RWPE1 (cell line): ENCODE measurements around the gene KIFC1.
A peak's percentile ranks its signal among the peaks of the same experiment; 100 is the strongest.

ENCODE experiments used
- CTCF ChIA-PET: fragments of 350-600 bp; sonication (Branson Sonifier 250); formaldehyde crosslinking; extraction: SDS; loops from one replicate; lab custom pipeline; 2021; lab: Yijun Ruan, JAX
- POLR2A ChIA-PET: fragments of 400-600 bp; formaldehyde crosslinking; extraction: SDS; loops from one replicate; lab custom pipeline; 2020; ENCODE audit warnings: antibody characterized with exemption; ENCODE audit not compliant: low non-redundant PET; lab: Yijun Ruan, JAX
- DNase-seq: peaks from one replicate; pipeline ENCODE4 v3.0.0; 2012; ENCODE audit warnings: low spot score
- H3K27ac ChIP-seq: fragments of 450-650 bp; 2 replicates; pipeline ENCODE4 v1.5.1; 2017
- TF ChIP-seq, protein P1 (sequence below): fragments of 450-650 bp; conservative IDR thresholded peaks from 2 replicates; pipeline ENCODE4 v1.5.1; 2017; ENCODE audit warnings: low read depth, mild to moderate bottlenecking

Gene KIFC1

DNA sequence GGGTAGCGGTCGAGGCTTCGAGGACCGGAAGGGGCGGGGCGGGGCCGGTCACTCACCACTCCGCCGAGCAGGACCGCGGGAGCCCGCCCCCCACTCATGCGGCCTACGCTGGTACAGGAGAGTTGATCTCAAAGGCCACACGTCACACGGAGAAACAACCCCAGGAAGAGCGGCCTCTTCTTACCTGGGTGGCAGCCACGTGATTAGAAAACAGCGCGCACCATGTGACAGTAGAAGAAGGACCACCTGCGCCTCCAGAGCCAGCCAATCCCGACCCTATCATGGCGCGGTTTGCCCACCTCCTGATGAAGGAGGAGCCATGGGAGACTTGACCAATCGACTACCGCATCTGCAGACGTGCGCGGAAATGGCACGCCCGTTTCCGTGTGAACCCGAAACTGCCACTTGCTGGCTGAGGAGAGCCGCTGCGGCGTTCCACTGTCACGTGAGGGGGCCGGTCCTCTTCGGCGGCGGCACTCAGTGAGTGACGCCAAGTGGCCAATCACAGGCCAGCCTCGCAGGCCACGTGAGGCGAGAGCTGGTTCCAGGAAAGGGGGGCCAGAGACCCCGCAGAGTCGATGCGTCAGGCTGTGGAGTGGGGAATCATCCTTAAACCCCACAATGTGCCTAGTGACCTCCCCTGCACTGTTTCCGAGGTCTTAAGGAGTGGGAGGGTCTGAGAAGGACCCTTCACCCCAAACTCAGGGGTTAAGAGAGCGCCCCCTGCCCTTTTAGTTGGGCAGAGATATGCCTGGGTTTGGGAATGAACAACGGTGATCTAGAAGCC, 26.5 kb downstream of the KIFC1 start, which contains the start of gene CUTA:
TSS of gene CUTA (minus strand) at position 205 of the 787 bp plus-strand sequence. CDS start at position 98, 107 bp downstream.
- peak; percentile 97 for DNase-seq
- TF ChIP-seq, protein P1, sequence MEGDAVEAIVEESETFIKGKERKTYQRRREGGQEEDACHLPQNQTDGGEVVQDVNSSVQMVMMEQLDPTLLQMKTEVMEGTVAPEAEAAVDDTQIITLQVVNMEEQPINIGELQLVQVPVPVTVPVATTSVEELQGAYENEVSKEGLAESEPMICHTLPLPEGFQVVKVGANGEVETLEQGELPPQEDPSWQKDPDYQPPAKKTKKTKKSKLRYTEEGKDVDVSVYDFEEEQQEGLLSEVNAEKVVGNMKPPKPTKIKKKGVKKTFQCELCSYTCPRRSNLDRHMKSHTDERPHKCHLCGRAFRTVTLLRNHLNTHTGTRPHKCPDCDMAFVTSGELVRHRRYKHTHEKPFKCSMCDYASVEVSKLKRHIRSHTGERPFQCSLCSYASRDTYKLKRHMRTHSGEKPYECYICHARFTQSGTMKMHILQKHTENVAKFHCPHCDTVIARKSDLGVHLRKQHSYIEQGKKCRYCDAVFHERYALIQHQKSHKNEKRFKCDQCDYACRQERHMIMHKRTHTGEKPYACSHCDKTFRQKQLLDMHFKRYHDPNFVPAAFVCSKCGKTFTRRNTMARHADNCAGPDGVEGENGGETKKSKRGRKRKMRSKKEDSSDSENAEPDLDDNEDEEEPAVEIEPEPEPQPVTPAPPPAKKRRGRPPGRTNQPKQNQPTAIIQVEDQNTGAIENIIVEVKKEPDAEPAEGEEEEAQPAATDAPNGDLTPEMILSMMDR, result no peak; the same call in 1 of the 2 replicates
- CTCF ChIA-PET, result interaction anchor here (0.6 to 1.2 kb wide), 4 partner anchors 8 to 329 kb away, joined by 3 to 7 read pairs (median 4); partner anchors contain the start of gene IP6K3
- POLR2A ChIA-PET, result interaction anchor here (0.5 to 0.9 kb wide), 3 partner anchors 81 to 161 kb away, joined by 3 to 7 read pairs (median 3); no protein-coding TSS in a partner anchor
- peak within 1 kb of the TSS; percentile 94 for H3K27ac ChIP-seq

DNA sequence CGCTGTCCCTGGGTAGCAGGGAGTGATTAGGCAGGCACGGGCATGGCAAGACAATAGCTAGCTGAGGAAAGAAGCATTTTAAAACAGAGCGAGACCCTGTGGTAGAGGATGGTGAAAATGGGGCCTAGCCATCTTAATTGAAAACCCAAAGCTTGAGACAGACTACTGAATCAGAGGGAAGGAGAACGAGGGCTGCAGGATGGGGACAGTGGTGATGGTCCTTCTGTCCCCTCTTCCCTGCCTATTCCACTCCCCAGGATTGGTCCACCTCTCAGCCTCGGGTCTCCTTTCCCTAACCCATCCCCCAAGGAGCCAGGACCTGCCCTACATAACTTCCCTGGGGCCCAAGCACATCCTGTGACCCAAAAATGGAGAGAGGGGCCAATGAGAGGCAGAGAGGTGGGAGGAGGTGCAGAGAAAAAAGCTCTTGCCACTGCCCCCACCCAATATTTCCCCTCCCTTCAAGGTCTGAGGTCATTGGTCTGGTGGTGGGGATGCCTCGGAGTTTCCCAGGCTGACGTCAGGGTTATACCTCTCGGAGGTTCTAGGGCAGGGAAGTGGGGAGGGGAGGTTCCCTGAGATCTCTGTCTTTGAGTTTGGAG, 27.2 kb downstream of the KIFC1 start:
- peak overlapping the region; percentile 94 for H3K27ac ChIP-seq
- TF ChIP-seq, protein P1, result no peak
- CTCF ChIA-PET, result interaction anchor here (0.5 to 1.2 kb wide), 5 partner anchors 8 to 328 kb away, joined by 3 to 7 read pairs (median 3); partner anchors contain the start of gene IP6K3
- POLR2A ChIA-PET, result interaction anchor here (0.5 to 0.9 kb wide), 2 partner anchors 81 to 160 kb away, joined by 3 read pairs; no protein-coding TSS in a partner anchor
- no peak for DNase-seq

DNA sequence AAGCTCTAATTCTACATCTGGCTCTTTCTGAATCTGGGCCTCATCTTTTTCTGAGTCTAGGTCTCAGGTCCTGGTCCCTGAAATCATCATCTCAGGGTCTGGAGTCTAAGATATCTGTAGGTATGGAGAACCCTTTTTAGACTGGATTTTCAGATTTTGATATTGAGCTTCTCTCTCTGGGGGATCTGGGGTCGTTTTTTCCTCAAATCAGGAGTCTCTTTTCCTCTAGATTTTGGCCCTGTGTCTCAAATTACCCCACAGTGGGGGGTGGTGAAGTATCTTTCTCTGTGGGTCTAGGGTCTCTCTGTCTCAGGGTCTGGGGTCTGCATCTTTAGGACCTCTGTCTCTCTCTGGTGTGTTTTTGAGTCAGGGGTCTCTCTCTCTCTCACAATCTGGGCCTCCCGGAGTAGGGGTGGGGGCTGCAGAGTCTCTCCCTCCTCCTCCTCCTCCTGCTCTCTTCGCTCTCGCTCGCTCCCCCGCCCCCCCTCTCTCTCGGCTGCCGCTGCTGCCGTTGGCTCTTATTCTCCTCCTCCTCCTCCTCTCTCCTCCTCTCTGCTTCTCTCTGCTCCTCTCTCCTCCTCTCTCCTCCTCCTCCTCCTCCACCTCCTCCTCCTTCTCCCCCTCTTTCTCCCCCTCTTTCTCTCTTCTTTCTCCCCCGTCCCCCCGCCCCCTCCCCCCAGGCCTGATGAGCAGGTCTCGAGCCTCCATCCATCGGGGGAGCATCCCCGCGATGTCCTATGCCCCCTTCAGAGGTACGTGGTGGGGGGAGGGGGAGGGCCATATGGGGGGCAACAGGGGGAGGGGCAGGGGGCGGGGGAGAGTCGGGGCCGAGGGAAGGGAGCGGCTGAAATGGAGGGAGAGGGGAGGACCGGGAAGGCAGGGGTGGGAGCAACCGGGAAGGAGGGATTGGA, 28.2 kb downstream of the KIFC1 start, which contains the start of gene SYNGAP1:
TSS of gene SYNGAP1 (plus strand) at position 486 of the 911 bp plus-strand sequence. CDS start at position 686, 200 bp downstream.
- POLR2A ChIA-PET, result no interaction called here
- peak within 1 kb of the TSS; percentile 94 for H3K27ac ChIP-seq
- CTCF ChIA-PET, result interaction anchor here (0.5 to 1.0 kb wide), 3 partner anchors 36 to 283 kb away, joined by 3 to 7 read pairs (median 3); no protein-coding TSS in a partner anchor
- no peak for DNase-seq
- TF ChIP-seq, protein P1, result no peak

DNA sequence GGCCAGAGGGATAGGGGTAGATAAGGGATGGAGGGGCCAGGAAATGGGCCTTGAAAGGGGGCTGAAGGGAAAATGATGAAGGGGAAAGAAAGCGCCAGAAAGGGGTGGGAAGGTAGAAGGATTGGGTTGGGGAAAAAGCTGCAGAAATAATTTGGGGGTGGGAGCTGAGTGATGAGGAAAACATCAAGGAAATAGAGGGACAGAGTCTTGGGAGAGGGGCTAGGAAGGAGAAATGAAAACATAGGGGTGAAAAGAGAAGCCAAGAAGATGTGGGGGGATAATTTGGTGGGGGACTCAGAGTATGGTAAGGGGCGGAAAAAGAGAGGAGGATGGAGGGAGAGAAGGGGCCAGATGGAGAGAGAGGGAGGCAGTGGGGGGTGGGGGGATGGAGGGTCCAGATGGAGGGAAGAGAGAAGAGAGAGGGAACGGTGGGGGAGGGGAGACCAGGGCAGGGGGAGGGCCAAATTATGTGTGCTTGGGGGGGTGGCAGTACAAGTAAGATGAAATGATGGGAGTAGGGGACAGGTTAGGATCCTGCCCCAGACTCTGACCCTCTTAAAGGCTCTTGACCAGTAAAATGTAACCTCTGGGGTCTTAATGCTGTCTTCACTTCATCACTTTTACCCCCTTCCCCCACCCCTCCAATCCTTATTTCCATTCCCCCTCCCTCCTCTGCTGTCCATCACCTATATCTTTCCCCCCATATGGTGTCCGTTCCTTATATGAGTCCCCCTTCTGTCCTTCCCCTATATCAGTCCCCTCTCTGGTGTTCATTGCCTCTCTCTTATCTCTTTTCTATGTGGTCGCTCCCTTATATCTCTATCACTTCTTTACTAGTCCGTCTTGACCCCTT, 29.1 kb downstream of the KIFC1 start:
- ChIA-PET CTCF (interaction anchor here (0.6 kb wide), 1 partner anchor 122 kb away, joined by 3 read pairs; no protein-coding TSS in a partner anchor), POLR2A (no interaction called here)
- H3K27ac ChIP-seq, result peak overlapping the region; percentile 61
- TF ChIP-seq, protein P1, result no peak
- DNase-seq, result no peak

DNA sequence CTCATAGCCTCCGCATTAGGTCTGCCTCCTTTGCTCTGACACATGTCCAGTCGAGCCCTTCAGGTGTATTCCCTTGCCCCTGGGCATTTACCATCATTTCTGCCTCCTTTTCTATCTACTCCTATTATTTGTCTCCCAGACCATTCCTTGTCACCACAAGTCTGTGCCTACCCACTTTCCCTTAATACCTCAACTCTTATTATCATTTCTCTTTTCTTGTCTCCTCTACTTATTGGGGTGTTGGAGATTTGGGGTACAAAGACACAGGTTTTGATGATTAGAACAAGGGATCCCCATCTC, 29.7 kb downstream of the KIFC1 start:
- no peak overlapping the region for H3K27ac ChIP-seq
- no peak for DNase-seq
- CTCF ChIA-PET, result no interaction called here
- TF ChIP-seq, protein P1, result no peak
- POLR2A ChIA-PET, result no interaction called here
